Activated B cell treated with CpG ODN at 0.5 μM for 24 hours (primary cell): ENCODE data around the gene MTO1. TPM values are rescaled to one million over a fixed set of nuclear protein-coding genes. Genes with fewer than 3 reads are reported as not detected.

Experiments used
- ATAC-seq: fragments of 200-7000 bp; cut with Tn5 transposase; one replicate; pipeline ENCODE4 v1.10.0; 2021; ENCODE audit warnings: low read depth, mild to moderate bottlenecking, moderate library complexity
- CTCF ChIA-PET: fragments of 350-600 bp; sonication (Branson Sonifier 250); formaldehyde crosslinking; loops from one replicate; lab custom pipeline; 2021; ENCODE audit warnings: antibody characterized with exemption; lab: Charles Lee
- POLR2A ChIA-PET: fragments of 350-600 bp; sonication (Branson Sonifier 250); formaldehyde crosslinking; loops from one replicate; lab custom pipeline; 2021; ENCODE audit warnings: antibody characterized with exemption; lab: Charles Lee
- DNase-seq: peaks from one replicate; pipeline ENCODE4 v3.0.0; 2022
- H3K27ac Mint-ChIP-seq: one replicate; pipeline ENCODE4 v1.8.0; 2020; ENCODE audit warnings: mixed read lengths
- H3K27me3 Mint-ChIP-seq: one replicate; pipeline ENCODE4 v1.8.0; 2021; ENCODE audit warnings: mixed read lengths
- H3K36me3 Mint-ChIP-seq: one replicate; pipeline ENCODE4 v1.8.0; 2021; ENCODE audit warnings: low read depth, mixed read lengths
- H3K4me1 Mint-ChIP-seq: one replicate; pipeline ENCODE4 v1.8.0; 2021; ENCODE audit warnings: mixed read lengths
- H3K4me3 Mint-ChIP-seq: one replicate; pipeline ENCODE4 v1.8.0; 2020; ENCODE audit warnings: mild to moderate bottlenecking, mixed read lengths
- H3K9me3 Mint-ChIP-seq: one replicate; pipeline ENCODE4 v1.8.0; 2020; ENCODE audit warnings: mixed read lengths
- intact Hi-C: fragments of 100-400 bp; cut with micrococcal nuclease; formaldehyde crosslinking; loops from one replicate; pipeline ENCODE4 v1.15.1; 2024
- total RNA-seq: library from RNA; stranded (reverse); gene quantifications from 2 replicates; pipeline ENCODE4 v1.2.3, GENCODE V29; 2022
- TF ChIP-seq, protein P1 (sequence below): fragments of 200-600 bp; IDR thresholded peaks from one replicate; pipeline ENCODE4 v1.8.0; 2022; ENCODE audit warnings: antibody characterized with exemption, mild to moderate bottlenecking

MTO1 gene
- total RNA-seq, 1 donor from 2014 or later: 58.5 TPM

- no peak overlapping the region for H3K27ac Mint-ChIP-seq
- intact Hi-C loops: no loop called here
- ATAC-seq (no peak), DNase-seq (no peak)
- H3K27me3 Mint-ChIP-seq: no peaks in the 10 kb centered on the region
- ChIA-PET POLR2A (interaction anchor here (0.6 to 1.9 kb wide), 5 partner anchors 9 to 104 kb away, joined by 3 to 6 read pairs (median 3); partner anchors contain the start of gene EEF1A1), CTCF (no interaction called here)
- H3K4me3 Mint-ChIP-seq: no peak overlapping the region
- peaks cover 13% of the 10 kb centered on the region for H3K4me1 Mint-ChIP-seq
- no peaks in the 10 kb centered on the region for H3K36me3 Mint-ChIP-seq
- no peaks in the 10 kb centered on the region for H3K9me3 Mint-ChIP-seq
- TF ChIP-seq, protein P1, sequence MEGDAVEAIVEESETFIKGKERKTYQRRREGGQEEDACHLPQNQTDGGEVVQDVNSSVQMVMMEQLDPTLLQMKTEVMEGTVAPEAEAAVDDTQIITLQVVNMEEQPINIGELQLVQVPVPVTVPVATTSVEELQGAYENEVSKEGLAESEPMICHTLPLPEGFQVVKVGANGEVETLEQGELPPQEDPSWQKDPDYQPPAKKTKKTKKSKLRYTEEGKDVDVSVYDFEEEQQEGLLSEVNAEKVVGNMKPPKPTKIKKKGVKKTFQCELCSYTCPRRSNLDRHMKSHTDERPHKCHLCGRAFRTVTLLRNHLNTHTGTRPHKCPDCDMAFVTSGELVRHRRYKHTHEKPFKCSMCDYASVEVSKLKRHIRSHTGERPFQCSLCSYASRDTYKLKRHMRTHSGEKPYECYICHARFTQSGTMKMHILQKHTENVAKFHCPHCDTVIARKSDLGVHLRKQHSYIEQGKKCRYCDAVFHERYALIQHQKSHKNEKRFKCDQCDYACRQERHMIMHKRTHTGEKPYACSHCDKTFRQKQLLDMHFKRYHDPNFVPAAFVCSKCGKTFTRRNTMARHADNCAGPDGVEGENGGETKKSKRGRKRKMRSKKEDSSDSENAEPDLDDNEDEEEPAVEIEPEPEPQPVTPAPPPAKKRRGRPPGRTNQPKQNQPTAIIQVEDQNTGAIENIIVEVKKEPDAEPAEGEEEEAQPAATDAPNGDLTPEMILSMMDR: no peak
These were observed 95.3 kb downstream of the MTO1 start for GRCh38 chr6:73556836-73557235.

Other genes with a start within 250 kb of the MTO1 start
- not detected in 2 replicates for gene KHDC1L, start 236.2 kb upstream of the MTO1 start, total RNA-seq
- 2.4 and 2.7 TPM in 2 replicates for gene KHDC1, start 198.5 kb upstream of the MTO1 start, total RNA-seq
- not detected in 2 replicates for gene DPPA5, start 107.5 kb upstream of the MTO1 start, total RNA-seq
- not detected in 2 replicates for gene KHDC3L, start 99.1 kb upstream of the MTO1 start, total RNA-seq
- gene OOEP, start 91.8 kb upstream of the MTO1 start, total RNA-seq: 0.22 TPM in 1 of 2 replicates, not detected in the other
- 1.4 and 1.6 TPM in 2 replicates for gene DDX43, start 66.9 kb upstream of the MTO1 start, total RNA-seq
- 22.7 and 24.3 TPM in 2 replicates for gene CGAS, start 9.4 kb upstream of the MTO1 start, total RNA-seq
- 19,962 and 22,096 TPM in 2 replicates for gene EEF1A1, start 59.3 kb downstream of the MTO1 start, total RNA-seq
- gene SLC17A5, start 192.3 kb downstream of the MTO1 start, total RNA-seq: 6.3 and 7.5 TPM in 2 replicates
- 0.61 and 0.69 TPM in 2 replicates for gene CD109, start 234.5 kb downstream of the MTO1 start, total RNA-seq